Stimulated activated CD4-positive, alpha-beta T cell treated with anti-CD3 and anti-CD28 coated beads, Interleukin-4, amount 100 ng/mL, for 24 hours (primary cell): ENCODE results near the gene FBXL13.
"Not testable (repeated sequence)": the region's sequence is repeated elsewhere in the genome, so short reads cannot be mapped to it uniquely, and the experiment has no call there.

Experiments
- DNase-seq: peaks from one replicate; pipeline ENCODE4 v3.0.0-alpha.2; 2020

The FBXL13 gene

DNA sequence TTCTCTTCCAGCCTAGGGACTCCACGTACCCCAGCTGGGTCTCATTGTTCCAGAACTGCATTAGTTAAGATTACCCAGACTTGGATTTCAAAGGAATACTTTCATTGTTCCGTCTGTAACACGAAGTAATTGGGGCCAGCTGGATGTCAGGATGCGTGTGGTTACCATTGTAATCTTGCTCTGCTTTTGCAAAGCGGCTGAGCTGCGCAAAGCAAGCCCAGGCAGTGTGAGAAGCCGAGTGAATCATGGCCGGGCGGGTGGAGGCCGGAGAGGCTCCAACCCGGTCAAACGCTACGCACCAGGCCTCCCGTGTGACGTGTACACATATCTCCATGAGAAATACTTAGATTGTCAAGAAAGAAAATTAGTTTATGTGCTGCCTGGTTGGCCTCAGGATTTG, 140.8 kb downstream of the FBXL13 start:
- no peak for DNase-seq

DNA sequence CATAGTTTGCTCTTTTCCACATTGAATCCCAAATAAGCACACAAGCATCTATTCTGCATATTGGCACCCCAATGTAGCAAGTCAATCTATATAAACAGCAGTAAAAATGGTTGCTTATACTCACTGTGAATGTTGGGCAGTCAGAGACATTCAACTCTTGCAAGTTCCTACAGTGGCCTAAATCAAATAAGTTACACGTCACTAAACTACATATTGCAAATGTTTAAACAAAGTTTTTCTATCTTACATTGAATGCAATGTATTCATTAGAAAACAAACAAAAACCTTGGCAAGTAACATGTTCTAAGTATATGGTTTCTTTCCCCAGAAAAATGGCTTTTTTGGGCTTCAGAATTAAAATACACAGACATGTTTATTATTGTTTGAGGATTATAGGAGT, 142.8 kb downstream of the FBXL13 start:
- no peak for DNase-seq

DNA sequence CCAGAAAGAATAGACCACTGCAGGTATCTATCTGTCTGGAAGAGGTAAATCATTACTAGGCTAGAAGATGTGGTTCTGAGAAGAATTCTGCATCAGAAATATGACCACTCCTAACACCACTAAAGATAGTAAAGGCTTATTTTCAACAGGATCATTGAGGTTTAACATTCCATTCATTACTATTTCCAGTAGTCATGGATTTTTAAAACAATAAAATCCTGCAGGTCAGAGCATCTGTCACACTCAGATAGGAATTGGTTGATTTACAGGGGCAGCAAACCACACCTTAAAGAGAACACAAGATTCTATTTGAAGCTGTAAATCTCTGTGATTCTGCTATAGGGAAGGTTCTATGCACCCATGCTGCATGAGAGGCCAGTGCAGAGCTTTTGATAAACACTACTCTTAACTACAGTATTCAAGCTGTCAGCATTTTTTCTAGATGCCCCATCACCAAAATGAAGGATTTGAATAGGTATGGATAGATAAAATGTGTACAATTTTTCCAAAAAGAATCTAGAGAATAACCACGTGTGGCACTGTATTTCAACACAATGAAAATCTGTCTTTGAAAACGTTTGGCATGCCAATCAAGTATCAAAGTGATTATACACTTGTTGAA, 147.2 kb downstream of the FBXL13 start:
- no peak for DNase-seq

GRCh38 chr7:102926783-102927140, 147.8 kb downstream of the FBXL13 start:
- DNase-seq = no peak

DNA sequence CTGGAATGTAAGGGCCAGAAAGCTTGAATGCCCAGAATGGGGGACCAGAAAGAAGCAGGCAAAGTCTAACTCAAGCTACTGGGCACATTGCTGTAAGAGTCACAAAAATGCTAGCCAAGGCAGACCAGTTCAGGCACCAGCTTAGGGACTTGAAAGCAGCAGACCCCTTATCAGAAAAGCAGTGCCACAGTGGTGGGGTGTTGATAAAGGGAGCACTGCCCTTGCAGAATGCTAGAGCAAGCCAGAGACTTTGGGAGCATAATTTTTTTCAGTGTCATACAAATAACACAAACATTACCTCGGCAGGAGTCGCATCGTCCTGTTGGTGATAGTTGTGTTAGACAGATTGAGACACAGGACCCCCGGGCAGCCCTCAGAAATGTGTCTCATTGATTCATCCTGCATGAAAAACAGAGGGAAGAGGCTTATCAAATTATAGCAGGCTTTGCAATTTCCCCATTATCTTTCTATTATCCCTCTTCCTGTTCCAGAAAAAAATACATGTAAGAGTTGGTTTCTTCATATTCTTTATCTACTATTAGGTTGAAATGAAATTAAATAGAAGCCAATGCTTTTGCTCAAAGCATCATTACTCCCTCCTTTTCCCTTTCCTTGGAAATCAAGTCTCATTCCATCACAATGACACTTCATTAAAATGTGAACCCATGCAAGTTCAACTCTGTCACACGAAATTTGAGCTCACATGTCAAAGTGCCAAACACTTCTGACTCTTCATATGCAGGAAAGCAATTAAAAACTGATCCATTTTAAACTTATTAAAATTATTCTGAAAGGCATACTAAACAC, 148.4 kb downstream of the FBXL13 start:
- no peak for DNase-seq

DNA sequence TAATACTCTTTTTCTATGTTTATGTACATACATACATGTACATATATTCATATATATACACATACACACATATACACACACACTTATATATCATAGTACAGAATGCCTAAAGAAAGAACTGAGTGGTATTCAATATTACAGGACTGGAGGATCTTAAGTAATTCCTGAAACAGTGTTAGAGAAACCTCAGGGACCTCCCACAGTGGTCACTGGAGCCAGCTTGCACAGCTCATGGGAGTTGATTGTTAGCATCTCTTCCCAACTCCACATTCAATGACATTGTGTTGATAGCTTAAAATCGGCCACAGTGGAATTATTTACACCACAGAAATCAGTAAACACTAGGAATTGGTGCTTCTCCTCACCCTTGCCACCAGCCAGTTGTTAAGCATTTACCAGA, 155.8 kb downstream of the FBXL13 start:
- no peak for DNase-seq

DNA sequence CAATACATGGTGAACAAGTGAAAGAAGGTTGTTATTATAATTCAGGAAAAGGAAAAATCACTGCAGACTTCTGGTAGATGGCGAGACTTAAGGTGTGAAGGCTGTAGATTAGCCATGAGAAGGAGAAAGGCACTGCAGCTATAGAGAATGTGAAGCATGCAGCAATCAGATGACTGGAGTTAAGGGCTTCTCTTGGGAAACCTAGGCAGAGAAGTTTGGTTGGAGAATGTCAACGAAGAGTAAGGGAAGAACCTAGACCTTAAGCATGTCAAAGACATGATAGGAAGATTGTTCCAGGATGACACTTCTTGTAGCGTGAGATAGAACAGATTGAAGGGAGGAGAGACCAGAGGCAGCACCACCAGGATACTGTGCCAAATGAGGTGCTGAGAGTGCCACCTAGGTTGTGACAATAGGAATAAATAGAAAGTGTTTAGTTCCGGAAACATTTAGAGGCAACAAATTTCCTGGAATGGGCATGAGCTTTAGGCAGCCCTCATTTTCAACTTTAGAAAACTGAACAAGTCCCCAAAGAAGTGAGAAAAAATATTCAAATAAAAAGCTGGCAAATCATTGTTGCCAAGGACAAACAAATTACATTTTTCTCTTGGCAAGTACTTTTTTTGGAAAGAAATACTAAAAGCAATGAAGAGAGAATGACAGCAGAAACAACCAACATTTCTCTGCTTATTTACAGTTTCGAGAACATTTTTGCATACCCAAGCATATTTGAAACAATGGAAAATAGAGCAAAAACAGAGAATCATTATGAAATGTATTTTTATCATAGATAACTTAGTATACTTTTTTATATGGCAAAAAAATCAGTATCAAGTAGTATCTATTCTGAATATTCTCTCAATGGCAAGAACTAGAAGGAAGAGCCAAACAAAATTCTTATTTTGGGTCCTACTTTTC, 156.9 kb downstream of the FBXL13 start:
- no peak for DNase-seq

GRCh38 chr7:102916881-102917280, 157.7 kb downstream of the FBXL13 start:
- no peak for DNase-seq

DNA sequence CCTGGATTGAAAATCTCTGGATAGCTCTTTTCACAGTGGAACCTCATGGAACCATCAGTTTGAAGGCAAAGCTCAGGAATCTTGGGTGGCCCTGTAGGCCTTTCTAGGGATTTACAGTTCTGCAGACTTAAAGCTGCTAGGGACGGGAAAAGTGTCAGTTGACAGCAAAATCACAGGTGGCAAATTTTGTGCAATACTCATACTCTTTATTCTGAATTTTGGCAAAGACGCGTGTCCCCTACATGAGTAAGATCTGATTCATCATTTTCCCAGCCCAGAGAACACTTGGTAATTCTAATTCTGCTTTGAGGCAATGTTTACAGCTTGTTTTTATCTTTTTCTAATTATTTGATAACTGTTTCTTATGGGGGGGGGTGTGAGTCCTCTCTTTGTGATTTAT, 158.2 kb downstream of the FBXL13 start:
- no peak for DNase-seq

- DNase-seq = no peak
Observed at GRCh38 chr7:102914585-102914984, 160.0 kb downstream of the FBXL13 start.

- DNase-seq = no peak
Observed at GRCh38 chr7:102913826-102914225, 160.8 kb downstream of the FBXL13 start.

DNA sequence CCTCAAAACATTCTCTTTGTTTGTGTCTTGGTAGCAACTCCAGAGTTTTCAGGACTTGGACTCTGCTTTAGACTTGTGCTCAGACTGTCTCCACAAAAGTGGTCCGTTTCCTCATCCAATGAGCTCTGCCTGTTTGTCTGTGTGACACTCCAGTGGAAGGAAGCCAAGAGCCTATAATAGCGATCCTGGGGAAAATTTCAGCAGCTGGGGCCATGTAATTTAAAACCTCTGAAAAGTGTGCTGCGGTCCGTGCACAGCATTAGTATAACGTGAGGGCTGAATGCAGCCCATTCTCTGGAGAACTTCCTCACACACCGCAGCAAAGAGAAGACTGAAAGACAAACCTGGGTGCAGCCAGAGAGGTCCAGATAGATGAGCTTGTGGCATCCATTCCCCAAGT, 161.9 kb downstream of the FBXL13 start, which contains the start of gene LRRC17:
Gene LRRC17 (plus strand): TSS at position 259 of the 400 bp plus-strand sequence. CDS start 20,914 bp downstream, outside the sequence.
- DNase-seq = no peak

DNA sequence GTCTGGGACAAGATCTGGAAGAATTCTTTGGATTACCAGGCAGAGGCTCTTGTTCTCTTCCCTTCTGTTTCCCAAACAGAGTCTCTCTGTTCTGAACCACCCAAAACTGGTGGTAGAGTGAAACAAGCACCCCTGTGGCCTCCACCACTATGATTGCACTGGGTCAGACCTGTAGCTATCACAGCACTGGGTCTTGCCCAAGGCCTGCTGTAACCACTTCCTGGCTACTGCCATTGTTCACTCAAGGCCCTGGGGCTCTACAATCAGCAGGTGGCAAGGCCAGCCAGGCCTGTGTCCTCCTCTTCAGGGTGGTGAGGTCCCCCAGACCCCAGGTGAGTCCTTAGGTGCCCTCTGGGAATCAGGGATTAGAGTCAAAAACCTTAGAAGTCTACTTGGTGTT, 165.9 kb downstream of the FBXL13 start:
- no peak for DNase-seq

DNA sequence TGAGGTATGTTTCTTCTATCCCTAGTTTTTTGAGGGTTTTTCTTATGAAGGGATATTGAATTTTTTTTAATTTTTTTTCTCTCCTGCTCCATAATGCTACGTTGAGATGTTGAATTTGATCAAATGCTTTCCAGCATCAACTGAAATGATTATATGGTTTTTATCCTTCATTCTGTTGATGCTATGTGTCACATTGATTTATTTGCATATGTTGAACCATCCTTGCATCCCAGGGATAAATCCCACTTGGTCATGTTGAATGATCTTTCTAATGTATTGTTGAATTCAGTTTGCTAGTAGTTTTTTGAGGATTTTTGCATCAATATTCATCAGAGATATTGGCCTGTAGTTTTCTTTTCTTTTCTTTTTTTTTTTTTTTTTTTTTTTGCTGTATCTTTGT, 171.0 kb downstream of the FBXL13 start:
- not testable (repeated sequence) for DNase-seq

GRCh38 chr7:102902052-102902451, 172.5 kb downstream of the FBXL13 start:
- DNase-seq = not testable (repeated sequence)

DNA sequence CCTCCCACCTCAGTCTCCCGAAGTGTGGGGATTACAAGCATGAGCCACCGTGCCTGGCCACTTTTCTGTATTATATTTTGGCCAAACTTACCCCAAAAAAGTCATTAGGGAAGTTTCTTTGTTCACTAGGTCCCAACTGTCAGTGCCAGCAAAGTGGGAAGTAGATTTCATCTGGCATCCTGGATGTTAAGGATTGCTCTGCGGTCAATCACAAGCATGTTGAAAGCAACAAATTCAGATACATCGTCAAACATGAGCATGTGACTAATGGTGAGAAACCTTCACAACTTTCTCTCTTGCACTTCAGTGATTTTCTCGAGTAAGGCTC, 176.1 kb downstream of the FBXL13 start:
- no peak for DNase-seq

DNA sequence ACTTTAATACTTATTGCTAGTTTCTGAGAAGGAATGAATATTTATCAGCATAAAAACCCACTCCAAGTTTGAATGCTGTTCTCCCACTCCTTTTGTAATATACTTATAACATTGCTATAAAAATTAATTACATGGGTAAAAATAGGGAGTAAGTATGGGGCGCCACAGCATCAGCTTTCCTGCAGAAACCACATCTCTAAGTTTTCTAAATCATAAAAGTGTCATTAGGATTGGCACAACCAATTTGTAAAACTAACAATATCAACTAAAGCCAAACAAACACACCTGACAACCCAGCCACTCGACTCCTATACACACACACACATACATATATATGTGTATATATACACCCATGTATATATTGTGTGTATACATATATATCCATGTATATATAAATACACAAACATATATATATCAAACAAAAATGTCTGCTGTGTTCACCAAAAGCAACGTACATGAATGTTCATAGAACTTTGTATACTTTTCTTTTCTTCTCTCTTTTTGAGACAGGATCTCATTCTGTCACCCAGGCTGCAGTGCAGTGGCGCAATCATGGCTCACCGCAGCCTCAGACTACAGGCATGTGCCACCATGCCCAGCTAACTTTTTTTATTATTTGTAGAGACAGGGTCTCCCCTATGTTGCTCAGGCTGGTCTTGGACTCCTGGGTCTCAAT, 176.6 kb downstream of the FBXL13 start:
- no peak for DNase-seq

DNA sequence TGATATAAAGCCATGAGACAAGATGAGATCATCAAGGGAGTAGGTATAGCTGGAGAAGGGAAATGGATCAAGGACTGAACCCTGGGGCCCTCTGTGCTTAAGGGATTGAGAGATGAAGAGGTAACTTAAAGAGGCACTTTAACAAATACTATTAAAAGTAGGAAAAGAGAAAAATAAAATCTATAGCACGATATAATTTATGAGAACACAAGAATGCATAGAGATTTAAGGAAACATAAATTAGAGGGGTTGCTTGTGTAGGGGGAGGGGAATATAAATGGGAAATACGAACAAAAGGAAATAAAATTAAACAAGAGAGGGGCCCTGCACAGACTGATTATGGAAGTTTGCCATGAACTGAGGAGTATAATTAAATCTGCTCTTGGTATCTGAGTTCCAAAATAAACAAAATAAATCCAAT, 177.4 kb downstream of the FBXL13 start:
- DNase-seq = no peak

DNA sequence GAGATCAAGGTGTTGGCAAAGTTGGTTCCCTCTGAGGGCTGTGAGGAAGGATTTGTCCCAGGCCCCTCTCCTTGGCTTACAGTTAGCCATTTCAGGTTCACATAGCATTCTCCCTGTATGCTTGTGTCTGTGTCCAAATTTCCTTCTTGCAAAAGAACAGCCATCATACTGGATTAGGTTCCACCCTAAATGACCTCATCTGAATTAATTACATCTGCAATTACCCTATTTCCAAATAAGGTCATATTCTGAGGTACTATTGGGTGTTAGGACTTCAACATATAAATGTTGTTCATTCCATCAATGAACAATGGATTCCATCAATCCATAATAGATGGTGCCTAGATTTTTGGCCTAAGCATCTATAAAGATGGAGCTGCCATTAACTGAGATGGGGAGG, 178.0 kb downstream of the FBXL13 start:
- DNase-seq = no peak

DNA sequence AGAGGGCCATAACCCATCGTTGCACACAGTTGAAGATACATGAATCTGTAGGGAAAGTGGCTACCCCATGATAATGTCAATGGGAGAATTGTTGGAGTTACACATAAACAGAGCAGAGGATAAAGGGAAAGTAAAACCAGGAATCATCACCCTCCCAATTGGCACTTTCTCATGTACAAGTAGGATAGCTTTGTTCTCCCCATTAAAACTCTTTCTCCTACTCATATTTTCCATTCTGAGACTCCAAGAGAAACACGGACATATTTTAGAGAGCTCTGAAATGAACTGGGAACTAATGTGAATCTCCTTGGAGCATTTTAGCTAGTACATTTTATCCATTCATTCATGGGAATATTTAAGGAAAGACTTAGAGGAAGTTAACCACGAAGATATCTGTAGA, 179.0 kb downstream of the FBXL13 start:
- DNase-seq = no peak

DNA sequence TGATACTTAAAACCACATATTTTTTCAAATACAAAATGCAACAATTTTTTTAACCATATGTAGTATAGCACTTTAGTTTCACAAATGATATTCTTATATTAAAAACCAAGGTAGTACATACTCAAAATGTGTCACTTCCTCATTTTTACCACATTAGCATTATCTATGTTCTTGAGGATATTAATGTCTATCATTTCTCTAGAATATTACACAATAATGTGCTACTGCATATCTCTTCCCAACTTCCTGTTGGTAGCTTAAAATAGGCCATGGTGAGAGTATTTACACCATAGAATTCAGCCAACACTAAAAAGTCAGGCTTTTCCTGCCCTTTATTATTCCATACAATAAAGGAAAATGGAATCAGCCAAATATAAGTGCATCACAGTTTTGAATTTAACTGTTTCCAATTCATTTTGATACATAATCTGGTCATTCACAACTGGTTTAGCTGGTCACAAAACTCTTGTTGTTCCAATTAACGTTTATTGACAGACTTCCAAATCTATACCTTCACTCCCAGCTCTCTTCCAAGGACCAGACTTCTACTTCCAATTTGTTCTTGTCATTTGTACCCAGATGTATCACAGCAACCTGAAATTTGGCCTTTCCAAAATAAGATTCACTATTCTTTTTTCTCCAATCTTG, 181.8 kb downstream of the FBXL13 start:
- DNase-seq = no peak

- DNase-seq = no peak
Observed at GRCh38 chr7:102891693-102892261, 182.8 kb downstream of the FBXL13 start.
